22Rv1 (cell line): ENCODE data around the gene ACAD9.

Source experiments
- ZFX ChIP-seq: fragments of 450-650 bp; IDR thresholded peaks from 2 replicates; pipeline ENCODE4 v1.6.1; 2017; ENCODE audit warnings: antibody characterized with exemption, borderline replicate concordance
- TF ChIP-seq, protein P1 (sequence below): fragments of 450-650 bp; IDR thresholded peaks from 2 replicates; pipeline ENCODE4 v1.5.1; 2017; ENCODE audit warnings: mild to moderate bottlenecking

DNA sequence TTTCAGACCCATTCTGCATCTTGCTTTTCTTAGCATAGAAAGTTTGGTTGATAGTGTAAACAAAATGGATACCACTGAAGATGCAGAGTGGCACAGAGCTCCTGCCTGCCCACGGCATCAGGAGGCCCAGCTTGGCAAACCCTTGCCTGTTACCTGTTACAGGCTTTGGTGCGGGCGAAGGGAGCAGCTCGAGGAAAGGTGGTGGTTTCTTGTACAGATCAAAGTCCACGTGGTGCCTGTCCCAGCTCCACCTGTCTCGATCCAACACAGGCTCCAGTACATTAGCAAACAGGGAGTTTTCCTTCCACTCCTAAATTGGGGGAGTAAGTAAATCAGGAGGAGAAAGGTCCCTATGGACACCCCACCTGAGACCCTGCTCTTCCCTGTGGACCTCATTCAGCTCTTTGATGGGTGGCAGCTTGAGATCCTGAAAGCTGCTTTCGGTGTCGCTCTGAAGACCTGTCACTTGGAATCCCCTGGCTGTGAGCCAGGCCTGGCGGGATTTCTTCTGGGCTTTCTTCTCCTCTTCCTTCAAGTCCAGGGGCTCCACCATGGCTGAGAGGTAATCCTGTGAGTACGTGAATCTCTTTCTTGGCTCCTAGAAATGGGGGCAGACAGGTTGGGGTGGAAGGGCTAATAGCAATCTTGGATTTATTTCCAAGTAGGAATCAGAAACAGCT lies 35.7 kb downstream of the ACAD9 start:
- TF ChIP-seq, protein P1, sequence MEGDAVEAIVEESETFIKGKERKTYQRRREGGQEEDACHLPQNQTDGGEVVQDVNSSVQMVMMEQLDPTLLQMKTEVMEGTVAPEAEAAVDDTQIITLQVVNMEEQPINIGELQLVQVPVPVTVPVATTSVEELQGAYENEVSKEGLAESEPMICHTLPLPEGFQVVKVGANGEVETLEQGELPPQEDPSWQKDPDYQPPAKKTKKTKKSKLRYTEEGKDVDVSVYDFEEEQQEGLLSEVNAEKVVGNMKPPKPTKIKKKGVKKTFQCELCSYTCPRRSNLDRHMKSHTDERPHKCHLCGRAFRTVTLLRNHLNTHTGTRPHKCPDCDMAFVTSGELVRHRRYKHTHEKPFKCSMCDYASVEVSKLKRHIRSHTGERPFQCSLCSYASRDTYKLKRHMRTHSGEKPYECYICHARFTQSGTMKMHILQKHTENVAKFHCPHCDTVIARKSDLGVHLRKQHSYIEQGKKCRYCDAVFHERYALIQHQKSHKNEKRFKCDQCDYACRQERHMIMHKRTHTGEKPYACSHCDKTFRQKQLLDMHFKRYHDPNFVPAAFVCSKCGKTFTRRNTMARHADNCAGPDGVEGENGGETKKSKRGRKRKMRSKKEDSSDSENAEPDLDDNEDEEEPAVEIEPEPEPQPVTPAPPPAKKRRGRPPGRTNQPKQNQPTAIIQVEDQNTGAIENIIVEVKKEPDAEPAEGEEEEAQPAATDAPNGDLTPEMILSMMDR, result no peak
- TF ChIP-seq ZFX, result no peak
